Fibroblast of lung (primary cell): Measurements from ENCODE around the gene PRKCI. TPM values are rescaled to one million over a fixed set of nuclear protein-coding genes. Genes with fewer than 3 reads are reported as not detected.

ENCODE experiments used
- DNase-seq, 2 donors: peaks; one replicate each; pipeline versions ENCODE4 v3.0.0 to v3.0.0-alpha.2; 2010; ENCODE audit warnings: low read depth in 2 of 2
- H2AFZ ChIP-seq: 2 replicates; pipeline ENCODE4 v1.5.1; 2012; ENCODE audit warnings: low read length, control low read depth, inconsistent platforms
- H3K27ac ChIP-seq: 2 replicates; pipeline ENCODE4 v1.5.1; 2011; ENCODE audit warnings: low read length, control low read depth; ENCODE audit not compliant: insufficient read depth
- H3K27me3 ChIP-seq: 2 replicates; pipeline ENCODE4 v1.5.1; 2011; ENCODE audit warnings: mild to moderate bottlenecking, low read length; ENCODE audit not compliant: control insufficient read depth, insufficient read depth
- H3K36me3 ChIP-seq: 2 replicates; pipeline ENCODE4 v1.5.1; 2011; ENCODE audit warnings: low read length; ENCODE audit not compliant: control insufficient read depth, insufficient read depth
- H3K4me1 ChIP-seq: 2 replicates; pipeline ENCODE4 v1.5.1; 2011; ENCODE audit warnings: low read length; ENCODE audit not compliant: control insufficient read depth, insufficient read depth; ENCODE audit errors: extremely low read depth
- H3K4me2 ChIP-seq: 2 replicates; pipeline ENCODE4 v1.5.1; 2011; ENCODE audit warnings: low read length, control low read depth; ENCODE audit not compliant: insufficient read depth; ENCODE audit errors: extremely low read depth
- H3K4me3 ChIP-seq, 4 experiments: fragments of 200-600 bp in 1 of 4; sonication (generic) in 1 of 4; replicated peaks in 1 of 4; 2 replicates each; pipeline ENCODE4 v1.5.1; 2011 to 2016; ENCODE audit warnings: low read length in 4 of 4, low read depth in 3 of 4, mild to moderate bottlenecking in 3 of 4, control low read depth in 2 of 4, inconsistent platforms in 1 of 4, mixed read lengths in 1 of 4; ENCODE audit not compliant: insufficient read depth in 1 of 4; ENCODE audit errors: control extremely low read depth in 1 of 4
- H3K79me2 ChIP-seq: 2 replicates; pipeline ENCODE4 v1.5.1; 2012; ENCODE audit warnings: mild to moderate bottlenecking, low read length, inconsistent platforms; ENCODE audit not compliant: control insufficient read depth, insufficient read depth
- H3K9ac ChIP-seq: 2 replicates; pipeline ENCODE4 v1.5.1; 2011; ENCODE audit warnings: mild to moderate bottlenecking, low read length, control low read depth; ENCODE audit not compliant: insufficient read depth
- H3K9me3 ChIP-seq: 2 replicates; pipeline ENCODE4 v1.5.1; 2012; ENCODE audit warnings: low read depth, low read length; ENCODE audit not compliant: control insufficient read depth, insufficient read depth
- H4K20me1 ChIP-seq: 2 replicates; pipeline ENCODE4 v1.5.1; 2011; ENCODE audit warnings: low read length; ENCODE audit not compliant: control insufficient read depth, insufficient read depth; ENCODE audit errors: extremely low read depth
- CTCF ChIP-seq, 2 donors: IDR thresholded peaks in 1 of 2; conservative IDR thresholded peaks in 1 of 2; 1 replicate in 1 of 2; 2 replicates in 1 of 2; pipeline ENCODE4 v1.5.1; 2011 to 2012; ENCODE audit warnings: low read length in 2 of 2, control low read depth in 1 of 2, inconsistent platforms in 1 of 2, low read depth in 1 of 2, mild to moderate bottlenecking in 1 of 2
- EZH2 ChIP-seq: IDR thresholded peaks from 2 replicates; pipeline ENCODE4 v1.5.1; 2012; ENCODE audit warnings: low read length, control low read depth, mild to moderate bottlenecking; ENCODE audit errors: missing control alignments
- polyA plus RNA-seq, 2 donors: library from polyadenylated mRNA; depleted of rRNA in 1 of 2; stranded (reverse) in 1 of 2; unstranded in 1 of 2; fragments of >200 nt; gene quantifications; 2 replicates each; pipeline ENCODE4 v1.2.1, GENCODE V29; 2011 to 2012; ENCODE audit warnings: missing spikeins in 1 of 2
- total RNA-seq: library from RNA; depleted of rRNA; stranded (reverse); fragments of >200 nt; gene quantifications from 2 replicates; pipeline ENCODE4 v1.2.1, GENCODE V29; 2014

Gene PRKCI
- total and polyA plus RNA-seq, 2 donors (not counting 1 experiment from before 2014, with no cell fraction given): 68.7 to 80.3 TPM

- Histone ChIP-seq H3K27me3 (no peaks in the 10 kb centered on the region), H3K4me1 (no peaks in the 10 kb centered on the region), H3K4me3 (peak overlapping the region; percentile 54 to 96 (median 96)), H3K9me3 (no peaks in the 10 kb centered on the region), H3K79me2 (peaks cover 47% of the 10 kb centered on the region), H3K4me2 (peak overlapping the region; percentile 84), H4K20me1 (no peaks in the 10 kb centered on the region), H2AFZ (peak overlapping the region; percentile 66), H3K36me3 (no peaks in the 10 kb centered on the region), H3K9ac (peak overlapping the region; percentile 98), H3K27ac (peak overlapping the region; percentile 98)
- no peak for TF ChIP-seq CTCF (conservative IDR thresholded peaks at IDR 0.05 in 1 of 2, IDR thresholded peaks at IDR 0.05 in 1 of 2; ENCODE audit: low read depth in 1 of 2, low read length in 2 of 2)
- DNase-seq: peak; percentile 18 to 55
Measured at GRCh38 chr3:170180079-170180907, 41.9 kb upstream of the PRKCI start.

- DNase-seq: peak; percentile 83 to 90
- Histone ChIP-seq H3K79me2 (peaks cover 45% of the 10 kb centered on the region), H2AFZ (peak within 1 kb of the TSS; percentile 96), H3K9me3 (no peaks in the 10 kb centered on the region), H3K4me3 (peak within 1 kb of the TSS; percentile 54 to 96 (median 96)), H3K36me3 (no peaks in the 10 kb centered on the region), H3K27ac (peak within 1 kb of the TSS; percentile 98), H3K9ac (peak within 1 kb of the TSS; percentile 98), H4K20me1 (no peaks in the 10 kb centered on the region), H3K4me2 (peak within 1 kb of the TSS; percentile 84), H3K27me3 (no peaks in the 10 kb centered on the region), H3K4me1 (no peaks in the 10 kb centered on the region)
- no peak for TF ChIP-seq CTCF (conservative IDR thresholded peaks at IDR 0.05 in 1 of 2, IDR thresholded peaks at IDR 0.05 in 1 of 2; ENCODE audit: low read depth in 1 of 2, low read length in 2 of 2)
- TF ChIP-seq EZH2: no peak
Measured at GRCh38 chr3:170180908-170181885, 41.0 kb upstream of the PRKCI start, which contains the start of gene PHC3. Gene PHC3, minus strand, starts transcription at chr3:170181733. Its CDS starts 18 bp downstream, at chr3:170181715.
